Stimulated activated CD4-positive, alpha-beta T cell treated with anti-CD3 and anti-CD28 coated beads, Interleukin-2, amount 100 ng/mL, for 24 hours (primary cell): ENCODE data around the gene TMEM132C.

ENCODE experiments used
- DNase-seq, 2 donors: peaks; one replicate each; pipeline ENCODE4 v3.0.0-alpha.2; 2020

The TMEM132C gene

DNA sequence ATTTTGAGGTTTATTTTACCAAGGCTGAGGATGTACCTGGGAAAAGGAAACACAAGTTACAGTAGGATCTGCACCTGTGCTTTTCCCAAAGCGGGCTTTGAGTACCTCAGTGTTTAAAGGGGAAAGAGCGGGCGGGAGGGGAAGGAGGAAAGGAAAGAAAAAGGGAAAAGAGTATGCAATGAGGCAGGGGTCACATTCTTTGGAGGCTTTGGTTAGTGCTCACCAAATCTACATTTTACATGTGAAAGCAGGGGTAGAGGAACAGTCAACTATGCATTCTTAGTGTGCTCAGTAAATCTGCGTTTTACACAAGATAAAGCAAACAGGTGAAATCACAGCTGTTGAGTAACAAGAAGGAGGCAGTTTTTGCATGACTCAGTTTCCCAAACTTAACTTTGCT is 242.2 kb downstream of the TMEM132C start:
- no peak for DNase-seq

DNA sequence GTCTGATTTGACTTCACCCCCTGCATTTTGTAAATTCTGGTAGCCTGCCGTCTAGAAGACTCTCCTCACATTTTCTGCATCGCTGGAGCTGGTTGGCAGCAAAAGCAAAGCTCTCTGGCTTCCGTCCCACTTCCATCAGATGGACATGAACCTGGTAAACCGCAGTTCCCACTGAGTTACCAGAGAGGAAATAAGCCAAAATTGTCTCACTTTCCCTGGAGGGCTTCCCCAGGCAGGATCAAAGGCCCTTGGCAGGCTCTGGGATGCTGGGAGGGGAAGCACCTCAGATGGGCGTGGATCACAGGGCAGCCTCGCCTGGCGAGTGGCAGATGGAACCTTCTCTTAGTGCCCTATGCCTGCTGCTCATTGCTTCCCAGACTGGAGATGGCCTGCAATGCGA is 243.5 kb downstream of the TMEM132C start:
- no peak for DNase-seq

DNA sequence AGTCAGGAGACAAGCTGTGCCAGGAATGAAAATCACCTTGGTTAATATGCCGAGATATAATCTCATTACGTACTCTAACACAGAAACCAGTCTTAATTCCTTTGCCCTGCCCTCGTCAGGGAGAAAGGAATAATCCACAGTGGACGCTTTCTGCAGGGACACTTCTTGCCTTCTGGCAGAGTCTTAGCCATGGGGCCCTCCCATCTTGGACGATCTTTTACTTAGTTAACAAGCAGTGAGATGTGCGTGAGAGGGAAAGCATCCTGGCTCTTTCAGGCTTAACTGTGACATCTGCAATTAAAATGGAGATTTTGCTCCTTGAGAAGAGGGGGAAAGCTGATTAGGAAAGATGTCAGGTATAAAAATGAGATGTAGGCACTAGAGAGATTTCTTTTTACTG is 246.4 kb downstream of the TMEM132C start:
- no peak for DNase-seq

DNA sequence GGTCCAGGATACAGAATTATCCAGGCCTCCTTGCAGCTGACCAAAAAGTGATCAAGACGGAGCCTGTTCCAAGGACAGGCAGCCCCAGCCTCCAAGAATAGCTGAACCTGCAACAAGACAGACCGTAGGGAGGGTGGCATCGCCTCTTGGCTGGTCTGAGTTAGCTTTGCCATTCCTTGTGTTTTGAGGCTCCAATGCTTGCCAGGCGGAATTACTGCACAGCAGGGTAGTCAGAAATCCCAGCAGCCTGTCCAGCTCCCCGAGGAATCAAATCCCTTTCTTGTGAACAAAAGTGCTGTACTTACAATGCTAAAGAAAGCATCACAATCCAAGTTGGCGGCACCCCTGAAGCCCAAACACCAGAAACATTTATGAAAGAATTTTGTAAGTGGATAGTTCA is 246.9 kb downstream of the TMEM132C start:
- no peak for DNase-seq

DNA sequence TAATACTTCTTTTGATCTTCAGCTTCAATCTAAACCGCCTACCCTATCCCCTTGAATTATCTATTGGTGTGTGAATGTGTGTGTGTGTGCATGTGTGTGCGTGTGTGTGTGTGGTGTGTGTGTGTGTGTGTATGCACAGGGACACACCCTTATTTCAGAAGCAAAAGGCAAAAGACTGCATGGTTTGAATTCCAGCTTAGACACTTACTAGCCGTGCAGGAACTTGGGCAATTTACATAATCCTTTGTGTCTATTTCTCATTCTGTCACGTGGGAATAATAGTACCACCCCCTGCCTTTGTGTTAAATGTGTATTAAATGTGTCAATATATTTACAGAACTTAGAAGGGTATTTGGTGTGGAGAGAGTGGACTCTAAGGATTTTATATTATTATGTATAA is 251.7 kb downstream of the TMEM132C start:
- DNase-seq = no peak

DNA sequence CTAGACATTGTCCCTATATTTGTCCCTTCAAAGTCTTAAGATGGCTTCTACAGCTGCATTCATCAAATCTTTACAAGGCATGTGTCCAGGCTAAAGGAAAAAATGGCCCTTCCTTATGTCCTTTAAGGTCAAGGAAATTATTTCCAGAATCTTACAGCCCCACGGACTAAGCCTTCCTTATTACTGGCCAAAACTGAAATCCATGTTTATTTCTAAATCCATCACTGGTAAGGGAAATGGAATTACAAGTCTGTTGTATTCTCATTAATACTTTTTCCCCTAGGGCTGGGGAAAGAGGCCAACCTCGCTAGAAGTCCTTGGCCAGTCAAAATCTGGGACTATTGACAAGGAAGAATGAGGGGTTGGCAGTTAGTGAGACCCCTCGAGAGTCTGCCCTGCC is 252.5 kb downstream of the TMEM132C start:
- DNase-seq = no peak

DNA sequence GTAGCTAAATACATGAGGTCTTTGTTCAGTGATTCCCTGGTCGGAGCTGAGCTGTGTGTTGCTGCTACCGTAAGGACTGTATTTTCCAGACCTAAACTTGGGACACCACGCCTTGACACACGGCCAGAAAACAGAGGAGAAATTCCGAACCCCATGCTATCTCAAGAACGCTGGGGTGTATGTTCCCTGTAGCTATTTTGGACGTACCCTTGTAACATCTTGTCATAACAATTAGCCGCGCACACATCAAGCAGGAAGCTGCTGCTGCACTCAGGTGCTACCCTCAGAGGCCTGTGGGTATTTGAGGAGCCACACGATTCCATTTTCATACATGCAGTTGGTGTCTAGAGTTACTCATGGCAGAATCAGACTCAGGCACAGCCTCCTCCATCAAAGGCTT is 255.0 kb downstream of the TMEM132C start:
- DNase-seq = no peak

DNA sequence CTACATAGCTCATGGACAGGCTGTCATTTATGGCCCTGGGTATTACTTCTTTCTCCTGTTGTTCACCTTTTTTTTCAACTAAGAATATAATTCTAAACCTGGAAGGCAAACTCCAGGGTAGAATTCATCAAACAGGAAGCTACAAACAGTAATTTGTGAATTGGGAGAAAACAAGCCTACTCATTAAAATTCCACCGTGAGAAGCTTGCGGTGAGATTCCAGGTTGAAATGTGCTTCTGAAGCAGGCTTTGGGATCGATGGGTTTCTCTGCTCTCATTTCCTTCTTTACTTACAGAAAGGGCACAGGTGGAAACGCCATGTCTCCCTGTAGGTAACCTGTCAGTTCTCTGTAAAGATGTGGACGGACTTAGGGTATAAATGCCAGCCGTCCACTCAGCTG is 257.5 kb downstream of the TMEM132C start:
- no peak for DNase-seq

DNA sequence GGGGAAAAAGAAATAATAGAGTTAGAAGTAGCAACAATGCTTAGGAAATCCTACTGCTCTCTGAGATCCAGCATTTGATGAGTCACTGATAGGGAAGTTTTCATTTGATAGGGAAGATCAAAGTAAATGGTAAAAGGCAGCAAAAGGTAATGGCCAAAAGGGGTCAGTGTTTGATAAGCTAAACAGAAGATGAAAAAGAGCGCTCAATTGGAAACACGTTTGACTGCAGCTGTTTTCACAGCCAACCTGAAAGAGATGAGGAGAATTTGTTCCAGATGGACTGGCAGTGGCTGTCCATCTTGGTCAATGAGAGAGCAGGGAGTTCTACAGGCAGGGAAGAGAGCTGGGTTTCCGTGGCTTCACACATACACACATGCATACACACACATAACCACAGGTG is 264.2 kb downstream of the TMEM132C start:
- DNase-seq = no peak

DNA sequence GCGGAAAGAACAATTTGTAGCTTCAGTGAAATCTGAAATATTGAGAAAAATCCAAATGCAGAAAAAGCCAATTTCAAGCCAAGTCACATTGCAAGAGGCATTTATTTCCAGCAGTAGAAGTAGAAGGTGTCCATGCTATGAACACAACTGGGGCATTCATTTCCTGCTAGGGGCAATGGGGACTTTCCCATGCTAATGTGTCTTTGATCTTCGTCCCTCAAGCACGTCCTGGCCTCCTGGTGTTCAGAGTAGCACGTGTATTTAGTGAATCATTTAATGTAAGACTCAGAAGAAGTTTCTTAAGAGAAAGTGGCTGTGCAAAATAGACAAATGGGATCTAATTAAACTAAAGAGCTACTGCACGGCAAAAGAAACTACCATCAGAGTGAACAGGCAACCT is 267.9 kb downstream of the TMEM132C start:
- DNase-seq = no peak

DNA sequence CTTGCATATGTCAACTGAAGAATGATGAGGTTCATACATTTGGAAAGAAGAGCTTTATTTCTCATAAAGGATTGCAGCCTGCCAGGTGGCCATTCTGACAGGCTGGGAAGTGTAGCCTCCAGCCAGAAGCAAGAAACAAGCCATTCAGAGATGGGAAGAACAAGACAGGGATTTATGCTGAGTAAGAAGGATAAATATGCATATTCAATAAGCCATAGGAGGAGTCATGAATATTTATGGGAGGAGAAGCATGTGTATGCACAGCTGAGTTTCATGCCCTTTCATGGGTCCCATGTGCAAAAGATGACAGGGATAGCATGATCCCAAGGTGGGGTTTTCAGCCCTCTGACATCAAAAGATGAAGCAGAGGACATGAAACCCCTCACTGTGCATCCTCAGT is 269.8 kb downstream of the TMEM132C start:
- no peak for DNase-seq

DNA sequence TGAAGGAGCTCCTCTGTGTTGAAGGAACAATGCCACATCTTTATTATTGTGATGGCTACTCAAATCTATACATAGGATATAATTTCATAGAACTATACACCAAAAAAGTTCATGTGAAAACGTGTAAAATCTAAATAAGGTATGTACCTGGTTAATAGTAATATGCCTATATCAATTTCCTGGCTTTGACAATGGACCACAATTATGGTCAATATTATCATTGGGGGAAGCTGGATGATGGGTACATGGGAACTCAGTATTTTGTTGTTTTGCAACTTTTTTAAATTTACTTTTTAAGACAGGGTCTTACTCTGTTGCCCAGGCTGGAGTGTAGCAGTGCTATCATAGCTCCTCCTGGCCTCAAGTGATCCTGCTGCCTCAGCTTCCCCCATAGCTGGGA is 270.7 kb downstream of the TMEM132C start:
- DNase-seq = no peak

DNA sequence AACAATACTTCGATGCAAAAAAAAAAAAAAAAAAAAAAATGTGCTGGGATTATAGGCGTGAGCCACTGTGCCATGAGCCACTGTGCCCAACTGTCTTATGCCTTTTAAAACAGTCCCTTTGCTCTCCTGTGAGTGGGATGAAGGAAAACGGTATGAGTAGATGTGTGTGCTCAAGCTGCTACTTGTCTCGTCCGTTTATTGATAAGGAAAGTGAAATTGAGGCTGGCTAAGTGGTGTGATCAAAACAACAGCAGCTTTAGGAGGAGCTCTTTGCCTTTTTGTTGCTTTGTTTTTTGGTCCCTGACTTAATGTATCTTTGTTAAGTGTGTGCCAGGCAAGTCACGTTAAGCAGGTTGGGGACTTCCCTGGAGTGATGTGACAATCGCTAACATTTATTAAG is 275.9 kb downstream of the TMEM132C start:
- no peak for DNase-seq

DNA sequence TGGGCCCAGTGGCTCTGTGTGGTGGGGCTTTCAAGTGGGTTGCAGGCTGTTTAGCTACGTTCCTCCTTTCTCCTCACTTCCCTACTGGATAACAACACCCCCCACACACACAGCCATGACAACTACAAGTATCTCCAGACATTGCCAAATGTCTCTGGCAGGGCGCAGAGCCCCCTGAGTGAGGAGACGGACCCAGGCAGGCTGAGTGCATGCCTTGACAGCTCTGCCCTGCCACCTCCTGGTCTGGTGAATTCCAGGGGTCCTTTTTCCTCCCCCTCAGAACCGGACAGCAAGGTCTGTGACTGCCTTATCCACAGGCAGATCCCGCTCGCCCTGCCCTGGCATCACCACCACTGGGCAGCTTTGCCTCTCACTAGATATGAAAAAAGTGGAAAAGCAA is 276.5 kb downstream of the TMEM132C start:
- no peak for DNase-seq

DNA sequence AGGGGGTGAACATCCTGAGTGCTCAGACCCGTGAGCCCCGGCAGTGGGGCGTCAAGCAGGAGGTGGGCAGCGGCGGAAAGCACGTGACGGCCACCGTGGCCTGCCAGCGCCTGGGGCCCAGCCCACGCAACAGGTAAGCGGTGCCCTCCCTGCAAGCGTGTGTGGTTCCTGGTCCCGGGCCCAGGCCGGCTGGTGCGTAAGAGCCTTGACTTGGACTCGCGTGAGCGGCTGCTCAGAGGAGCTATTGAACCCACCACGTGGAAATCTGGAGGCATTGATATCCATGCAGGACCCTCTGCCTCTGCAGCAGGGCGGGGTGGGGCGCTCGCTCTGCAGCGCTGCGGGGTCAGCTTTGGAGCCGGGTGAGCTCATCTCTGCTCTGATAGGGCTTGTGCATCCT is 277.0 kb downstream of the TMEM132C start:
- no peak for DNase-seq

DNA sequence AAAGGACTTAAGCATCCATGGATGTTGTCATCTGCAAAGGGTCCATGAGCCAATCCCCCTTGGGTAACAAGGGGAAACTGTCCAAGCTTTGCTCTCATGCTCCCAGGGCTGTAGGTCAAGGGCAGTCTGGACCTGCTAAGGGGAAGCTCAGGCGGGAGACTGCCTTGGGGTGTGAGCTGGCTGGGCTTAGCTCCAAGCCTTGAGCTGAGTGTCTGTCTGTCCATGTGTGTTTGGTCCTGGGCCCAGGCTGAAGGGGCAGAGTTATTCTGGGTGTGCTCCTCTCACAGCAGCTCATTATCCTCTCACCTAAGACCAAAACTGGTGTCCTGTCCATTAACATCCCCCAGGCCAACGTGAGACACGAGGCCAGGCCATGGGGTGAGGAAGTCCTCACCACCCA is 282.0 kb downstream of the TMEM132C start:
- no peak for DNase-seq

DNA sequence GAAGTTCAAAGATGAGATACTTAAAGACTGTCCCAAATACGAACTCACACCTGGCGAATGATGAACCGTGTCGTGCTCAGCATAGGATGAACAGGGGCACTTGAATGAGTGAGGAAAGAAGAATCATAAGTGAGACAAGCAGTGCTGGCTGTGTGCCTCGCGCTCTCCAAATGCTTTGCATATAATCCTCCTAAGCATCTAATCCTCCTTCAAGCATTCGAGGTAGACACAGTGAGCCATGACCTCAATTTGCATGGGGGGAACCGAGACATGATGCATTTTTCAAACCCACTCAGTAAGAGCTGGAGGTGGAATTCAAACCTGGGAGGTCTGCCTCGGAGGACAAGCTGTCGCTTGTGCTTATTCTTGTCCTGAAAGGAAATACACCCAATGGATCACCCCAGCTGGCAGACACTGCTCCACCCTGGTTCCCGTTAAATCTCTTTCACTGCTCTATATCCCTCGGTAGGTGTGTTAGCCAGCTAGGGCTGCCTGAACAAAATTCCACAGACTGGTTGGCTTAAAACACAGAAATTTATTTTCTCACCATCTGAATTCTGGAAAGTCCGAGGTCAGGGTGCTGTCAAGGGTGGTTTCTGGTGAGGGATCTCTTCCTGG is 282.7 kb downstream of the TMEM132C start:
- no peak for DNase-seq

DNA sequence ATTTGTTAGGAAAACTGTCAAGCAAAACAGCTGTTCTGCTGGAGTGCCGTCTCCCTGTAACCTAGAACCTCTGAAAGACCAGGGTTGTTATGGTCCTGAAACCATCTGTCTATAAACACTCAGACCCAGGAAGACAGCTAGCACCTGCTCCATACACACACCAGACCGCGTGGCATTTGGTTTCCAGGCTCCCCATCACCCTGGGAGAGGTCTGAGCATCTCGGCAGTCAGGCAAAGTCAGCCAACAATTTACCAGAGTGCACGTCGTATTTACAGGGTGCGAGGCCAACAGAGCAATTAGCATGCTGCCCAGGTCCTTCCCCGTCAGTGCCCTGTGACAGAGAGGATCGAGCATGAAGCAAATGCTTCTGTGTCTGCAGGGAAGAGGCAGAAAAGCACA is 284.3 kb downstream of the TMEM132C start:
- no peak for DNase-seq

DNA sequence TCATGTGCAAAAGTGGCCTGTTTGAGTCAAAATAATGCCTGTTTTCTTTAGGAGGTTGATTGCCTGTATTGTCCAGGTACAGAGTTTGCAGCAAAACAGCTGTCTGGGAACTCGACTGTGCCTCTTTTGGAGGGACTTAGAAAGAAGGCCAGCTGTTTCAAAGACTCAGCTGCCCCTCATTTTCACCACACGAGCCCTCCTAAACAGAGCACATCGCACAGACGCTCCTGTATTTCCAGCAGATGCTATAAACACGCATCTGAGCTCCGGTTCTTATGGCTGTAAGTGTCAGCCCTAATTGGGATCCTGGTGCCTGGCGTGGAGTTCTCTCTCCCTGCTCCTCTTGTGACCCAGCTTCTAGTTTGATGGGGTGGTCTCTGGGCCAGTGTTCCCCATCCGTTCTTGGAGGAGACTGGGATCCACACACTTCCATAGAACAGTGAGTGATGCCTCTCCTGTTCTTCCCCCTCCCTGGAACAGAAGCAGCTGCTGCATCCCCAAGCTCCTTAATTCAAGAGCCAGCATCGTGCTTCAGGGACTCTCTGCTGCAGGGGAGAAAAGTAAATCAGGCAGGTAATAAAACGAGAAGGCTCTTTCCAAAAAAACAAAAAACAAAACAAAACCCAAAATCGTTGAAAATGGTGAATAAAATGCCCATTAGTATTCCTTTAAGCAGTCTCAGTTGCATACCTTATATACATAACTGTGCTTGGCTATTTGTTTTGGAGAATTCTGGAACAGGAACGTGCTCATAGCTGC is 287.8 kb downstream of the TMEM132C start:
- DNase-seq = no peak

DNA sequence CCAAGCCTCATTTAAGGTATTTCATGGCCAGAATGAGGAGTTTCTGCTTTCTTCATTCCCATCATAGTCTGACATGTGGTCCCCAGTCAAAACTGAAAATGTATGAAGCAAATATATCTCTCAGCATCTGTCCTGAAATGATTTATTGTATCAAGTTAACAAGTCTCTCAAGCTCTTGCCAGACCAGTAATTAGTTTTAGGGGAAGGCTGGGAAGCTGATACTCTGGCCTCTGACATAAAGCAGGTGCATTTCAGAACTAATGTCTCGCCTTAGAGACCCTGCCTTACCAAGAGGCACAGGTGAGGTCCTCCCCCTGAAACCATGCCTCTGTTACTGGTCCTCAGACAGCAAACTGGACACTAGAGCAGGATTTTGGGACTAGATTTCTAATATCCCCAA is 290.3 kb downstream of the TMEM132C start:
- no peak for DNase-seq

DNA sequence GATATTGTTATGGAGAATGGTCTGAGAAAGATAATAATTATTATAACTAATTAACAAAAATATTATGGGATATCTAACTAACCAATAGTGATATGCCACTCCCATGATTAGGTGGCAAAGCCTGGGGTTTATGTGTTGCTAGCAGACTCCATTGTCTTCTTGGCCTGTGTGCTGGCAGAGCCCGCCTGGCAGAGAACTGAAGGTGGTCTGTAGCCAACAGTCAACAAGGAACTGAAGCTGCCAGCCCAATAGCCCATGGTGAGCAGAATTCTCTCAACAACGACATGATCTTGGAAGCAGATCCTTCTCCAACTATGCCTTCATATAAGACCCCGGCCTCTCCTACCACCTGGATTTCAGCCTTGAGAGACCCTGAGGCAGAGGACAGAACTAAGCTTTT is 298.0 kb downstream of the TMEM132C start:
- DNase-seq = no peak

DNA sequence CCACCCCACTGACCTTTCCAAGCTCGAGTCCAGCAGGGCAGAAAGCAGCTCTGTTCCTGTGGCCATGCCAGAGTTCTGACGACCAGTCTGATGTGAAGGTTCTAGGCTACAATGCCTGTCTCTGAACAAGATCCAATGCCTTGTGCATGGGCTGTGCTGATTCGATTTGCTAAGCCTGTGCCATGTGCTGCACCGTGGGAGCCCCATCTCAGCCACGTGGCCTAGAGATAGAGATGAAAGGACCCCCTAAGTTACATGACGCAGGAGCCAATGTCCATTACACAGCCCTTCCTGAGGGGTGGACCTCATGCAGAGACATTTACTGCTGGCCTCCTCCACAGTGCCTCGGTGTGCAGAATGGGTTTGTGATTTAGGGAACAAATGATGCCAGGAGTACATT is 300.8 kb downstream of the TMEM132C start:
- DNase-seq = no peak

DNA sequence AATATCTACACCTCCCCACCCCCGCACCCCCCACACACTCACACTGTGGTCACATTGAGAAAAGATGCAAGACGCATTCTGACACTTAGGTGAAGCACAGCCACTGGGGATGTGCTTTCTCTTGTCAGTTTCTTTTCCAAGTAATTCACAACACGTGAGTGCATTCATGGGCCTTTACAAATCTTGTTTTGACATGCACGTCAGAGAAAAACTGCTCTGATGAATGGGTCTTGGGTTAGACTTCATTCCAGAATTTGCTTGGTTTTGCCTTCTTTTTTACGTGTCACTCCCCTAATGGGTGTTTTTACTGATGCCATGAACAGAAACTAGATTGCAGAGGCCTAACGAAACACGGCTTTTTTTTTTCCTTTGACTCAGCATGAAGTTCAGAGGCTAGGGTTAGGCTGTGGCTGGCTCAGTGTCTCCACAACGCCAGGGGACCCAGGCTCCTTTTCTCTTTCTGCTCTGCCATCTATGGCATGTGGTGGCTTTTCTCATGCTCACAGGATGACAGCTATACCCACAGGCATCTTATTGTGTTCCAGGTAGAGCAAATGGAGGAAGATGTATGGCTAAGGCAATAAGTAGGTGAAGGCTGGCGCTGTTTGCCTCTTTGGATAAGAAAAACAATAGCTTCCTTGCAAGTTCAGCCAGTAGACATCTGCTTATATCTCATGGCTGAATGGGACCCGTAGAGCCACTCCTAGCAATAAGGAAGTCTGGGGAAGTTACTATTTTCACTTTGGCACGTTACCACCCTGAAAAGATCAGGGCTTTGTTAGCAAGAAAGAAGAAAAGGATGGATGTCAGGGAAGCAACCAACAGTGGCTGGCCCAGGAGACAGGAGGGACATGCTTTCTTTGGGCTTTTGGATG is 303.5 kb downstream of the TMEM132C start:
- DNase-seq = no peak
